Inflammatory macrophage treated with lipopolysaccharide for 4 hours (primary cell): ENCODE measurements around the gene BIK.

Source experiments
- DNase-seq: peaks from one replicate; pipeline ENCODE4 v3.0.0-alpha.2; 2020

The BIK gene

DNA sequence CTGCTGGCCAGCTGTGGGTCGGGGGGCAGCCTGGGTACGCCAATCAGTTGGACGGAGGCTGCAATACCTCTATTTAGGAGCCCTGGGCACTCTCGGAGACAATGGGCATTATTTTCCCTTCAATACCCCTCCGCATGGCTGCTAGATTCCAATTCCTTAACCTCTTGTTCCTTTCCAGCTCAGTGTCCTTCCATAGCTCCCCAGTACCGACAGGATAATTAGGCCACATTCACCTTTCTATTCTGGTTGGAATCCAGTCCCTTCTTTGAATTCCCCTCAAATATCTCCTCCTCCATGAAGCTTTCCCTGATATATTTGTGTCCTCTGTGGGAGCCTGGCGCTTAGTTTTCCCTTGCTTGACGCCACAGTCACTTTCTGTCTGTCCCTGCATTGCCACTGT lies 4.2 kb upstream of the BIK start:
- DNase-seq, result no peak

DNA sequence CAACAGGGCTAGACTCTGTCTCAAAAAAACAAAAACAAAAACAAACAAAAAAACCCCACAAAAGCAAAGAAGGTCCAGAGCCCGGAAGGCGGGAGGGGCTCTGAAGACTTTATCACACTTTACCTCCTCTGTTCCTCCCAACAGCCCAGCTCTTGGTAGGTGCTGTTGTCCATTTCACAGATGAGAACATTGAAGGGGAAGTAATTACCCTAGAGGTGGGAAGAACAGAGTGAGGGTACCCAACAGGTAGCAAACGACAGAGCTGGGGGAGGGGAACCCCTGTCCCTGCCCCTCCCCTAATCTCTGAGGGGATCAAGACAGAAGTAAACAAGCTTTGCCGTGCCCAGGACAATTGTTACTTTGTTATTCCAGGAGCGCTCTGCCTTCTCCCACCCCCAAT lies 1.0 kb upstream of the BIK start:
- no peak for DNase-seq

DNA sequence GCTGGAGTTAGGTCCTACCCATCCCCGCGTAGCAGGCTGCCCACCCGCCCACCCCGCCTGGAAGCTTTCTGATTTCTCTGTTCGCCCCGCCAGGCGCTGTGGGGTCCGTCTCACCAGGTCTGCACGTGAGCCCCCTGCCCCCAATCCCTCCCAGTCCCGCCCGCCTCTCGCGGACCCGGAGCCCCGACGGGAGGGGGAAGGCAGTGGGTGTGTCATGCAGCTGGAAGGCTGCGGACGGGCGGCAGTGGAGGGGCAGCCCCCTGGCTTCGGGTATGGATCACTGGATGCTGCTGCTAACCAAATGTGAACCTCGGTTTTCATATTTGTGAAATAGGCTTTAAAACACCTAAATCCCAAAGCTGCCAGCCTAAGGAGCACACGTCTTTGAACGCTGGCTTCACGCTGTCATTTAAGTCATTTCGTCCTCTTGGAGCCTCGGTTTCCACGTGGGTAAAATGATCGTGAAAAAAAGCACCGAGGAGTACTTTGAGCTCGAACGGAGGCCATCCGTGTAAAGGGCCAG lies 568 bp upstream of the BIK start:
- DNase-seq, result no peak

DNA sequence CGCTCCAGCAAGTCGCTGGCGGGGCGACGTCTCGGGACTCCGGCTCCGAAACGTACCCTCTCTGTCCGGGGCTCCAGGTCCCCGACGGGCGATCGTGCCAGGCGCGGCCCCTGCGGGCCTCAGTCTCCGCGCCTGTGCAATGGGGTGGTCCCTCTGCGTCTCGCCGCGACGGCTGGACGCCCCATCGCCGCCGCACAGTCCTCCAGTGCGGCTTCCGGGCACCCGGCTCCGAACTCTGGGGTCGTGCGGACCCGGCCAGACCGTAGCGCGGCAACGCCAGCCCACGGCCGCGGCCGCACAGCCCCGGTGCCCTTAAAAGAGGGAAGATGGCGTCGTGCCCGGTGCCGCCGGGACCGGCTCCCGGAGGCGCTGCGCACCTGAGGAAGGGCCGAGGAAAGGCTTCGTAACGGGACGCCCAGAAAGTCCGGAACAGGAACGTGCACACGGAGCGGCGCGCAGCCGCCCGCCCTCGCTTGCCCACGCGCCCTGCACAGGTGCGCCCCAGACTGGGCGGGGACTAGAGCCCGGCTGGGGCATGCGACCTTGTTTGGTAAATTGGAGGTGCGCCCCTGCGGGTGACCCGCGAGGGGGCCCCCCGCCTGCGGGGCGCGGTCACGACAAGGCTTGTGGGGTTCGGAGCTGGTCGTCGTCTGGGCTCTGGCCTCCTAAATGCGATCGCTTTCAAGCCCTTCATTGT lies 525 bp downstream of the BIK start:
- no peak for DNase-seq

DNA sequence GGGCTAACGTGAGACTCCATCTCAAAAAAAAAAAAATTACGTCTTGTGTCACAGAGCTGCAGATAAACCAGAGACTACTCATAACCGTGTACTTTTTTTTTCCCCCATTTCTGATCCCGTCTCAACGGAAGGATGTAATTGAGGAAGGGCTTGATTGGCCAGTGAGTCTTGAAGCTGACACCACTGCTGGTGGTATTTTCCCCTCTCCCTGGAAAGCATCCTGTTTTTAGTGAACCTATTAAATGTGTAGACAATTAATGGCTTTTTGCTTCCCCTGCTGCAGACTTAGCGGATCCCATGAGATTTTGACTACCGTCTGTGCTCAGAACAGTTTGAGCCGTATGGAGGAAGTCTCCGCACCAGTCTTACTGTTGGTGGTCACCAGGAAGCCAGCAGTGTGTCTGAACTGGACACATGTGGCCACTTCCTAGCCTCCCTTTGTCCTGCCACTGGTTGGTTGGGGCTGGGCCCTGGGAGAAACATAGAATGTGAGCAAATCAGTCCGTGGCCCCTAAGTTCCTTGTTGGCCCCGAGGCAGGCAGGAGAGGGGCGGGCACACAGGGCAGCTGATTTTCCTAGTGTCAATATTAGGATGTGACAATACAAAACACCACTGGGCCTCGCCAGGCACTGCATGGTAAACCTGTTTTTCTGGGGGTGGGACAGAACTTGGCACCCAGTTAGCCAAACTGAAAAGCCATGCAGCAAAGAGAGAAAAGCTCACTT lies 3.1 kb downstream of the BIK start:
- no peak for DNase-seq

DNA sequence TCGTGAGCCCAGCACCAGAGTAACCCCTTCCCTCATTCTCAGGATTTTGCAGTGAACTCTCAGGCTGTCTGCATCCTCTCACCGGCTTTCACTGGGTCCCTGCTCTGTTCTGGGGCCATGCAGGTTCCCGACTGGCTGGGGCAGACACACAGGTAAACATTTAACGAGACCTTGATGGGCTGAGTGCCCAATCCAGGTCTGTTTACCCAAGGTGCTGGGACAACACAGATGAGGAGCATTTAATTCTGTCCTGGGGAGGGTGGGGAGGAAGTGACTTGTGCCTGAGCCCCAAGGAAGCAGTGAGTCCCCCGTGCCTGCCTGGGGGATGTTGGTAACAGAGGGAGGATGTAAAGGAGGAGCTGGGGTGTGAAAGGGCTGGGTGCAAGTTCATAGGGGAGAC lies 4.4 kb downstream of the BIK start:
- no peak for DNase-seq

DNA sequence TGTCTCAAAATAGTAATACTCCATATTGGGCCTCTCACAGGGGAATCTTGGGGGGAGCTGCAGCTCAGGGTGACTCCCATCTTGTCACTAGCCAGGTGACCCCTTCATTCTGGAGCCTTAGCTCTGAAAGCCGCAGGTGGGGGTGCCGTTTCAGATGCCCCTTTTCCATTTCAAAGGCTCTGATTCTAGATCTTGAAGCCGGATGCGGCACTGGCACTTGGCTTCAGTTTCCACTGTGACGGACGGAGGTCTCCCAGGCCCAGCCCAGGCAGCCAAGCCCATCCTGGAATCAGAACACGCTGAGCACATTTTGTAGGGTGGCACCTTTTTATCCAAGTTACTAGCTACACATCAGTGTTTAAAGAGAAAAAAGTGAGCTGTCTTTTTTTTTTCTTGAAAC lies 6.4 kb downstream of the BIK start:
- no peak for DNase-seq

DNA sequence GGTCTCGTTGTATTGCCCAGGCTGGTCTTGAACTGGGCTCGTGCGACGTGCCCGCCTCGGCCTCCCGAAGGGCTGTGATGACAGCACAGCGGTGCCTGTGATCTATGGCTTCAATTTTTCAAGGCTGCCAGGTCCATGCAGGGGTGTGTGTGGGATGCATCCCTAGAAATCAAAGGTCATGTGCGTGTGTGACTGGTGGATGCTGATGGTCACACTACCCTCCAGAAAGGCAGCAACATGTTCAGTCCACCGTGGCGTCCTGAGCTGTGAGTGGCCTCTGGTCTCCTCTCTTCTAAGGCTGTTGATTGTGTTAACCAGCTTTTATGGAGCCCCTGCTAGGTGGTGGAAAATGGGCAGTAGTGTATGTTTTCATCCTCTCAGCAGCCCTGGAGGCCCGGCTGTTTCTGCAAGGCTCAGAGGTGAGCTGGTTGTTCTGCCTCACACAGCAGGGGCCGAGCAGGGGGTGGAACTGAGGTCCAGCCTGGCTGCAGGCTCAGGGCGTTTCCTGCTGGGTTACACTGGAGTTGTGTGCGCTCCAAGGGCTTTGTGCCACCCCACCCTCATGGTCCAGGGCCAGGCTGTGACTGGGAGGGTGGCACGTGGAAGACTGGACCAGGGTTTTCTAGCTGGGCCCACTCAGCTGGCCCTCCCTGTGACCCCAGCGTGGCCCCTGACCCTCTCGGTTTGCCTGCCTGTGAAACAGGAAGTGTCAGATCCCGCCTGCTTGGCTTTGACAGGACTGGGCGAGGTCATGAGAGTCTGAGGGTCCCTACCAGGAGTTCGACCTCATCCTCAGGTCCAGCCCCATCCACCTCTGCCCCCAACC lies 7.7 kb downstream of the BIK start:
- no peak for DNase-seq

DNA sequence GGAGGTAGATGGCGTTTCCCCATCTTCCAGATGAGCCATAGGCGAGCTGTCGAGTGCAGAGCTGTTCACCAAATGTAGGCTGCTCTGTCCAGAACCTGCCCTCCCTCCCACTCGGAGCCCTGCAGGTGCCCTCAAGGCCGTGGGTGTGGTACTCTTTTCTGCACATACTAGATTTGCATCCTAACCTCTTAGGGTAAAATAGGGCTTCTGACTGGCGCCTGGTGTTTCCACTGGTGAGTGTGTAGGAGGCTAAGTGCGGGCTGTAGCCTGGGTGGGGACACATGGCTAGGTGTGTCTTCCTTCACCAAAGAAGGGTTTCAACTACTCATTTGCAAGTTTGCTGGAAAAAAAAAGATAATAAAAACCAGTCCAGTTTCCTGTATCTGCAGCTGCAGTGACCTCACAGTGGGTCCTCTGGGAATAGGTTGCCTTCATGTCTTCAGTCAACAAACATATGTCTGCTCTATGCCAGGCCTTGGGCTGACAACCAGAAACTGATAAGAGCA lies 8.5 kb downstream of the BIK start:
- DNase-seq, result no peak

DNA sequence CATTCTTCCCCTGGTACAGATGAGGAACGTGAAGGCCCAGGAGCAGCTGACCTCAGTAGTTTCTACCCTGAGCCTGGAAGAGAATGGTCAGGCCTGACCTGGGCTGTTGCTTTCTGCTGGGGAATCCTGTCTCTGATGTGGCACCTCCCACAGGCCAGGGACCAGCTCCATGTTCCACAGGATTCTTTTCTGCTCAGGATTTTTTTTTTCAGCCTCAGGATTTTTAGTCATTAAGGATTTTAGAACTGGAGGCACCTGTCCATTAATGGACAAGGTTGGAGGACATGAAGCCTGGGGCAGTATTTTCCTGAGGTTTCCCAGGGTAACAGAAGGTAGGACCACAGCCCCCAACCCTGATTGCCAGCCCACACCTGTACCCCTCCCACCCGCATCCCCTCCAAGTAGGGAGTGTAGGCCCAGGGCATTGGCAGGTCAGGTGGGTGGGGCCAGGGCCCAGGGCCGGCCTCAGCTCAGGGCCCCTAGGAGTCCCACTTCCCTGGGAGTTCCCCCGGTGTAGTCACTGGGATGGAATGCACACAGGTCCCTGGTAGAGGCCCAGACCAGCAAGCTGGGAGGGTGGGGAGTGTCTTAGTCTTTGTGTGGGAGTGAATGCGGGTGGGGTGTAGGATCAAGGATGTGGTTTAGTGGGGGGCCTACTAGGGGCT lies 16.1 kb downstream of the BIK start:
- peak; percentile 15 for DNase-seq

DNA sequence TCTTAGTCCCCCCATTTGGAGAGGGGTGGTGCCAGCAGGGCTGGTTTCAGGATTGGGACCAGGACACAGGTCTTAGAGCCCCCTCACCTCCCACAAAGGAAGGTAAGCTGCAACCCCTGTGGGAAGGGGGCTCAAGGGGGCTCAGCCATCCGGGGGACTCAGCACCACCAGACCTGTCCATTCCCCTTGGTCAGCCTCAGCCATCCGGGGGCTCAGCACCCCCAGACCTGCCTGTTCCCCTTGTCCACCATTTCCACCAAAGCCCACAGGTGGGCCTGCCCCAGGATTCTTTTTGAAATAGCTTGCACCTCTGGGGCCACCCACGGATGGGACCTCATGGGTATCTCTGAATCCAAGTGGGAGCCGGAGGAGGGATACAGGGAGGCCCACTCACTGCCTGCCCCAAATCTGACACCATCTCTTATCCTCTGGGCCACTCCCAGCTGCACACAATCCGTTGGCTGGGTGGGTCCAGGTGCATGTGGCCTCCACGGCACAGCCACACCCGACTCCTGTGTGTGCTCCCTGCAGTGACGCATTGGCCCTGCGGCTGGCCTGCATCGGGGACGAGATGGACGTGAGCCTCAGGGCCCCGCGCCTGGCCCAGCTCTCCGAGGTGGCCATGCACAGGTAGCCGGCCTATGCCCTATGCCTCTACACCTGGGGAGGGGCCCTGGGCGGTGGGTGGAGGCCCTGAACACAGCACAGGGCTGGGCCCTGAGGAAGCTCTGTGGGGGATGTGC lies 16.8 kb downstream of the BIK start:
- DNase-seq, result no peak

DNA sequence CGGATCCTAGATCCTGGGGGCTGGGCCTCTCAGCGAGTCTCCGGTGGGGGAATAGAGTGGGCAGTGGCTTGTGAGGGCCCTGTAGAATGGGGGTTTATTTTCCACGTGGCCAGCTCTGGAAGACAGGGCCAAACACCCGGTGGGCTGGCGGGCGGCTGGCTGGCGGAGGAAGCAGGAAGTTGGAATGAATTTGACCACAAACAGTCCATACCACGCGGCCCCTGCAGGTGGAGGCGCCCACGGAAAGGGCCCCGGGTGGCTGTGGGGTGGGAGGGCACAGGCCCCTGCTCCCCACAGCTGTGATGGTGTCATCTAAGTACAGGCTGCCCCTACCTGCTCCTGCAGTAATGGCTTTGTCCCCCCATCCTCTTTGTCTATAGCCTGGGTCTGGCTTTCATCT lies 17.6 kb downstream of the BIK start:
- DNase-seq, result no peak

DNA sequence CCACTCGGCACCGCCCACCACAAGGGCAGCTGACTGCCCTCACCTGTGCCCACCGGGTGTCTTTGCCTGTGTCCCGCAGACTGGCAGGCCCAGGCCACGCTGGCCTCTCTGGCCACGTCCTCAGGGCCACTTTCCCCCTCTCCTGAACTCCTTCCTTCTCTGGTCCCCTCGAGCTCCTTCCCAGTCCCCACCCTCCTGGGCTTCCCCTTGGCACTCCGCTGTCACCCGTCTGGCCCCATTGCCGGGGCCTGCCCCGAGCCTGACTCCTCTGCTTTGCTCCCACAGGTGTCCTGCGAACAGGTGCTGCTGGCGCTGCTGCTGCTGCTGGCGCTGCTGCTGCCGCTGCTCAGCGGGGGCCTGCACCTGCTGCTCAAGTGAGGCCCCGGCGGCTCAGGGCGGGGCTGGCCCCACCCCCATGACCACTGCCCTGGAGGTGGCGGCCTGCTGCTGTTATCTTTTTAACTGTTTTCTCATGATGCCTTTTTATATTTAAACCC lies 18.4 kb downstream of the BIK start:
- no peak for DNase-seq

DNA sequence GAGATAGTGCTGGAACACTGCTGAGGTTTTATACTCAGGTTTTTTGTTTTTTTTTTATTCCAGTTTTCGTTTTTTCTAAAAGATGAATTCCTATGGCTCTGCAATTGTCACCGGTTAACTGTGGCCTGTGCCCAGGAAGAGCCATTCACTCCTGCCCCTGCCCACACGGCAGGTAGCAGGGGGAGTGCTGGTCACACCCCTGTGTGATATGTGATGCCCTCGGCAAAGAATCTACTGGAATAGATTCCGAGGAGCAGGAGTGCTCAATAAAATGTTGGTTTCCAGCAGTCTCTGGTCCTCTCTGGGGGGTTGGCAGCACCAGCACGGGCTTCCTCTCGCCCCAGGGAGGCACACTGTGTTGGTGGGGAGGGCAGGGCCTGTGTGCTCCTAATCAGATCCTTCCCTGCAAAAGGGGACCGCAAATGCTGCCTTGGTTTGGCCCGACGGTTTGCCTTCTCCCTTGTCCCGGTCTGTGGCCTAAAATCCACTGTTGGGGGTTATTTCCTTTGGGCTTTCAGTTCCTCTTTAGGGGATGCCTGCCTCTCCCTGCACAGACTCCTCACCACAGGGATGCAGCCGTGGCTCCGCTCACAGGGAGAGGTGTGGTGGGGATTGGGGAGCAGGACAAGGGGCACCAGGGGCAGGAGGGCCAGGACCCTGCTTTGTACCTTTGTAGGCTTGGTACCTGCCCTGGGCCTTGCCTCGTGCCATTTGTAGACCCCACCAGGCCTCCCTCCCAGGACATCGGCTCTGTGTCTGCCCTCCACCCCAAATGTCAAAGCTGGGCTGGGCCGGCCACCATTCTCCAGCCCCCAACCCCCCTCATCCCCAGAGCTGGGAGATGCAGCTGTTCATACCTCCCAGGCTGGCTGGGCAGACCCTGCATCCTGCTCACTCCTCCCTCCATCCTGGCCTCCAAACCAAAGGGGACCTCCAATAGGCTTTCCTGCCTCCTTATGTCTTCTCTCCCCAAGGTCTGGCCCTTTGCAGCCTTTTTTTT lies 19.2 kb downstream of the BIK start:
- DNase-seq, result peak; percentile 41

DNA sequence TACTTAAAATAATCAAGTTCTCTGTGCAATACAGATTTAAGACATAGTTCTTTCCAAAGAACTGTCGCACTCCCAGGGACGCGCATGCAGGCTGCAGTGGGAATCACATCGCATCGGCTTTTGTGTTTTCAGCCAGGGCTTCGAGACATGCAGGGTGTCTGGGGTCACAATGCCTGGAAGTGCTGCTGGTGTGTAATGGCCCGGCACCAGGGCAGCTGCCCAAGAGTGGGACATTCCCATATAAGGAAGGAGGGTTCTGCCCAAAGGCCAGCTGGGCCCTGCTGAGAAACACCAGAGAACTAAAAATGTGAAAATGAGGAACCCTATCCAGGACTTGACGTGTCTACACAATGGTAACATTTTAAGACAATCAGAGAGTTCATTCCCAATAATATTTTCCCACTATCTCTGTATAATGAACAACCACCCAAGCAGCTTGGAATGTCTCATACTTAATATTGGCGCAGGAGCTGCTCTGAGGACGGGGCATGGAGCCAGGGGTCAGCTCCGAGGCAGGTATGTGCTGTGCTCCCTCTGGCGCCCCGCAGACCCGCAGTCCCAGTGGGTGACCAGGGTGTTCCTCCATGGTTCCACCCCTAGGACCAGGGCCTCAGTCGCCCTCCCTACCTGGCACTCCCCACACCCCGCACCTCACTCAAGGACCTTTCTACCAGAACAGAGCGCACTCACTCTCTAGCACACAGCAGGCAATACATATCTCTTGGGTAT lies 21.4 kb downstream of the BIK start:
- no peak for DNase-seq

DNA sequence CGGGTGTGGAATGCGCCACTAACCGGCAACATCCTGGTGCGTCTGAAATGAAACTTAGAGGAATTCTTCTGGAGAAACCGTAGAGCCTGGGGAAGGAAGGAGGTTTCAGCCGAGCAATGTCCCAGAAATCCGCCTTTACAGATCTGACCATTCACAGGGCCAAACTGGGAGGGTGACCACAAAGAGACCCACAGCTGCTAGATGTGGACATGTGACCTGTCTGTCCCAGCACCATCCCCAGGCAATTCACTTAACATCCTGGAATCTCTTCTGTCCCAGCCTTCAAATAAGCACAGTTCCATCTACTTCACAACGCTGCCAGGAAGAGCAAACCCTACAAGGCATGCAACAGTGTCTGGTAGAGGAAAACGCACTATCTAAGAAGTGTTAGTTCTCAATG lies 22.9 kb downstream of the BIK start:
- no peak for DNase-seq

DNA sequence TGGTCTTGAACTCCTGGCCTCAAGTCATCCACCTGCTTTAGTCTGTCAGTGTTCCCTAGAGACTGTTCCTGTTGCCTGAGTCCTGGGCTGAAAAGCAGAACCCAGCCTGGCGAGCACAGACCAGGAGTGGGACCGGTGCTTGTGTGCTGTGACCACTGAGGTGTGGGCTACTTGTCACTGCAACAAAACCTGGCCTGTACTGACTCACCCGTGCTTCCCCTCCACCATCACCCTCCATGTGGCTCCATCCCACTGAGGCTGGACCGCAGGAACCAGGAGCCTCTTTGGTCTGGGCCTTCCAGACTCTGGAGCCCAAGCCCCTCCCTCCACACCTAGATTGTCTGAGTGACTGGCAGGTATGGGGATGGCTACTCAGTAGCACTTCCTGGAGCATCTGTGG lies 24.0 kb downstream of the BIK start:
- no peak for DNase-seq

DNA sequence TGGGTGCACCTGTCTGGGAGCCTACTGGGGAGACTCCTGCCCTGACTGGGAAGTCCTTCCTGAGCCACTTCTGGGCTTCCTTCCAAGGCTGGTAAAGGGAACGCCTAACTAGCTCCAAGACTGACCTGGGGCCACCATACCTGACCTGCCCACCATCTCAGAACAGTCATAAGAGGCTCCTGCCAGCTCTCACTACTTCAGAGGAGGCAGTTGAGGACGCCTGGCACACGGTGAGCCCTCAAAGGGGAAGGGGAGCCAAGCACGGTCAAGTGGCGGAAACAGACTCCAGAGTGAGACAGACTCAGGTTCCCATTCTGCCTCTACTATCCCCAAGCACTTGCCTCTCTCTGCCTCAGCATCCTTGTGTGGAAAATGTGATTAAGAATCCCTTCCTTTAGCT lies 25.0 kb downstream of the BIK start:
- no peak for DNase-seq

DNA sequence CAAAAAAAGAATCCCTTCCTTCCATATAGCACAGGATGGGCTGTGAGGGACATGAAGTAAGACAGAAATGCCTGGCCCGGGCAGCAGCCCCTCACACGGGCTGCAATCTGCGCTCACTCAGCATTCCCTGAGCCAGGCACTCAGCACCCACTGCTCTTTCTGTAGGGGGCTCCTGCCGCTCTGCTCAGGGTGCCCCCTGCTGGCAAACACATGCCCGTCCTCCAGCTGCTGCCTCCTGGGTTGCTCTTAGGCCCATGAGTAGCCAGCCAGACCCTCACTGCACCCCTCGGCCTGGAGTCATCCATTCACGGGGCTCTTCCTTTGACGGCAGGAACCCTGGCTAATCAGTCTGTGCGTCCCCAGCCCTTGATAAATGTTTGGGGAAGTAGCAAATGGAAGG lies 25.7 kb downstream of the BIK start:
- peak; percentile 37 for DNase-seq

DNA sequence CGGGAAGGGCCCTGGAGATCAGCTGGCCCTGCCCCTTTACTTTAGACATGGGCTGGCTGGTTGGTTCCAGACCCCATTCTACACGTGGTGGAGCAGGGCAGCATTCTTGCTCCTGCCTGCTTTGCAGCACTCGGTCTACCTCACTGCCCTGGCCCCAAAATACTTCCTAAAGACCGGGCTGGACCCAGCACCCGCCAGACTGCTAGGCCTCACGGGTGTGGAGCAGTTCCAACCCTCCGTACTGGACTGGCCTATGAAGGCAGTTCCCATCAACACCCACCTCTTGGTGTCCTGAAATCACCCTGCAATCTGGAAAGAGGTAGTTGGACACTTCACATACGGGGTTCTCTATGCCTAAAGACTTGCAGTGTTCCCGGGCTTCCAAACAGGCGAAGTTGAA lies 26.3 kb downstream of the BIK start:
- no peak for DNase-seq
